ENCODE measurements around the gene PID1. TPM values are rescaled to one million over a fixed set of nuclear protein-coding genes. Genes with fewer than 3 reads are reported as not detected.

PID1 gene
- total and polyA plus RNA-seq, 2 donors (not counting 1 experiment from before 2014, with no cell fraction given): 0.10 TPM; not detected in 1

- Histone ChIP-seq H3K36me3 (replicated peaks in 1 of 2; ENCODE audit: control extremely low read depth in 1 of 2, control insufficient read depth in 1 of 2, extremely low read depth in 1 of 2, insufficient read depth in 2 of 2, low read length in 1 of 2) (no peaks in the 10 kb centered on the region), H3K9me3 (ENCODE audit: control extremely low read depth in 1 of 3, control insufficient read depth in 2 of 3, insufficient read depth in 1 of 3, low read length in 2 of 3) (no peaks in the 10 kb centered on the region), H3K4me1 (ENCODE audit: control insufficient read depth in 2 of 2, insufficient read depth in 2 of 2, low read length in 2 of 2) (no peaks in the 10 kb centered on the region), H4K20me1 (ENCODE audit: control insufficient read depth, insufficient read depth, low read length, poor library complexity, severe bottlenecking) (no peaks in the 10 kb centered on the region), H3K79me2 (ENCODE audit: control insufficient read depth, insufficient read depth, low read length) (no peaks in the 10 kb centered on the region), H2AFZ (ENCODE audit: insufficient read depth, low read depth, low read length, poor library complexity, severe bottlenecking) (no peak overlapping the region), H3K27ac (ENCODE audit: low read length in 2 of 2) (no peak overlapping the region), H3K27me3 (replicated peaks in 1 of 4; ENCODE audit: control extremely low read depth in 1 of 4, control insufficient read depth in 3 of 4, insufficient read depth in 4 of 4, low read length in 3 of 4) (no peaks in the 10 kb centered on the region), H3K9ac (ENCODE audit: low read length) (no peak overlapping the region), H3K4me2 (replicated peaks; ENCODE audit: low read depth, low read length, poor library complexity, severe bottlenecking) (no peak overlapping the region), H3K4me3 (ENCODE audit: control extremely low read depth in 1 of 5, extremely low read depth in 1 of 5, insufficient read depth in 1 of 5, low read depth in 2 of 5, low read length in 4 of 5) (no peak overlapping the region)
- ATAC-seq (ENCODE audit: low read depth) (no peak), DNase-seq (no peak)
- H3K27ac Mint-ChIP-seq: no peak overlapping the region
- TF ChIP-seq, protein P1, sequence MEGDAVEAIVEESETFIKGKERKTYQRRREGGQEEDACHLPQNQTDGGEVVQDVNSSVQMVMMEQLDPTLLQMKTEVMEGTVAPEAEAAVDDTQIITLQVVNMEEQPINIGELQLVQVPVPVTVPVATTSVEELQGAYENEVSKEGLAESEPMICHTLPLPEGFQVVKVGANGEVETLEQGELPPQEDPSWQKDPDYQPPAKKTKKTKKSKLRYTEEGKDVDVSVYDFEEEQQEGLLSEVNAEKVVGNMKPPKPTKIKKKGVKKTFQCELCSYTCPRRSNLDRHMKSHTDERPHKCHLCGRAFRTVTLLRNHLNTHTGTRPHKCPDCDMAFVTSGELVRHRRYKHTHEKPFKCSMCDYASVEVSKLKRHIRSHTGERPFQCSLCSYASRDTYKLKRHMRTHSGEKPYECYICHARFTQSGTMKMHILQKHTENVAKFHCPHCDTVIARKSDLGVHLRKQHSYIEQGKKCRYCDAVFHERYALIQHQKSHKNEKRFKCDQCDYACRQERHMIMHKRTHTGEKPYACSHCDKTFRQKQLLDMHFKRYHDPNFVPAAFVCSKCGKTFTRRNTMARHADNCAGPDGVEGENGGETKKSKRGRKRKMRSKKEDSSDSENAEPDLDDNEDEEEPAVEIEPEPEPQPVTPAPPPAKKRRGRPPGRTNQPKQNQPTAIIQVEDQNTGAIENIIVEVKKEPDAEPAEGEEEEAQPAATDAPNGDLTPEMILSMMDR (IDR thresholded peaks at IDR 0.05): no peak
- TF ChIP-seq EZH2 (IDR thresholded peaks at IDR 0.05; ENCODE audit: borderline replicate concordance, insufficient read depth, low read depth, low read length, poor library complexity, severe bottlenecking): no peak
- intact Hi-C loops (cut with micrococcal nuclease): no loop called here
- no peaks in the 10 kb centered on the region for H3K27me3 Mint-ChIP-seq
- WGBS (ENCODE audit: insufficient coverage): no CpG with 5 or more reads among the region's 1 CpG
- POLR2A ChIA-PET: no interaction called here
- no peaks in the 10 kb centered on the region for H3K4me1 Mint-ChIP-seq
- CTCF ChIA-PET: no interaction called here
- H3K9me3 Mint-ChIP-seq (ENCODE audit: insufficient read depth): no peaks in the 10 kb centered on the region
- no peak overlapping the region for H3K4me3 Mint-ChIP-seq
Observed at GRCh38 chr2:229300371-229300770, 29.3 kb upstream of the PID1 start.

- Histone ChIP-seq H3K4me2 (replicated peaks; ENCODE audit: low read depth, low read length, poor library complexity, severe bottlenecking) (no peak overlapping the region), H3K9ac (ENCODE audit: low read length) (no peak overlapping the region), H4K20me1 (ENCODE audit: control insufficient read depth, insufficient read depth, low read length, poor library complexity, severe bottlenecking) (no peaks in the 10 kb centered on the region), H3K9me3 (ENCODE audit: control extremely low read depth in 1 of 3, control insufficient read depth in 2 of 3, insufficient read depth in 1 of 3, low read length in 2 of 3) (no peaks in the 10 kb centered on the region), H3K79me2 (ENCODE audit: control insufficient read depth, insufficient read depth, low read length) (no peaks in the 10 kb centered on the region), H3K4me3 (ENCODE audit: control extremely low read depth in 1 of 5, extremely low read depth in 1 of 5, insufficient read depth in 1 of 5, low read depth in 2 of 5, low read length in 4 of 5) (no peak overlapping the region), H2AFZ (ENCODE audit: insufficient read depth, low read depth, low read length, poor library complexity, severe bottlenecking) (no peak overlapping the region), H3K36me3 (replicated peaks in 1 of 2; ENCODE audit: control extremely low read depth in 1 of 2, control insufficient read depth in 1 of 2, extremely low read depth in 1 of 2, insufficient read depth in 2 of 2, low read length in 1 of 2) (no peaks in the 10 kb centered on the region), H3K4me1 (ENCODE audit: control insufficient read depth in 2 of 2, insufficient read depth in 2 of 2, low read length in 2 of 2) (no peaks in the 10 kb centered on the region), H3K27me3 (replicated peaks in 1 of 4; ENCODE audit: control extremely low read depth in 1 of 4, control insufficient read depth in 3 of 4, insufficient read depth in 4 of 4, low read length in 3 of 4) (peaks cover 0 to 2% (median 0%) of the 10 kb centered on the region in 4 experiments), H3K27ac (ENCODE audit: low read length in 2 of 2) (no peak overlapping the region)
- no peaks in the 10 kb centered on the region for H3K27me3 Mint-ChIP-seq
- ChIA-PET POLR2A (no interaction called here), CTCF (no interaction called here)
- intact Hi-C loops (cut with micrococcal nuclease): no loop called here
- no peaks in the 10 kb centered on the region for H3K9me3 Mint-ChIP-seq (ENCODE audit: insufficient read depth)
- no peak overlapping the region for H3K4me3 Mint-ChIP-seq
- no peaks in the 10 kb centered on the region for H3K4me1 Mint-ChIP-seq
- DNase-seq (no peak), ATAC-seq (ENCODE audit: low read depth) (no peak)
- H3K27ac Mint-ChIP-seq: no peak overlapping the region
- WGBS (ENCODE audit: insufficient coverage): 70% methylated on average over 4 of the region's 6 CpGs
- TF ChIP-seq, protein P1 (IDR thresholded peaks at IDR 0.05): no peak
- no peak for TF ChIP-seq EZH2 (IDR thresholded peaks at IDR 0.05; ENCODE audit: borderline replicate concordance, insufficient read depth, low read depth, low read length, poor library complexity, severe bottlenecking)
Observed at GRCh38 chr2:229297247-229297646, 26.2 kb upstream of the PID1 start.
